SK-N-SH (cell line): ENCODE data around the gene CDH13.

Experiments
- ELF1 ChIP-seq: IDR thresholded peaks from 2 replicates; pipeline ENCODE4 v1.4.0; 2012
- EP300 ChIP-seq, 2 experiments: IDR thresholded peaks; 2 replicates each; pipeline versions ENCODE4 v1.4.0 to v1.6.1; 2012; ENCODE audit warnings: borderline replicate concordance in 1 of 2, low read depth in 1 of 2, low read length in 1 of 2
- FOXJ3 ChIP-seq: sonication (generic); formaldehyde crosslinking; IDR thresholded peaks from 2 replicates; pipeline ENCODE4 v1.5.1; 2020; ENCODE audit warnings: mild to moderate bottlenecking, missing genetic modification reagents
- FOXM1 ChIP-seq: IDR thresholded peaks from 2 replicates; pipeline ENCODE4 v1.4.0; 2012; ENCODE audit warnings: low read depth, mild to moderate bottlenecking
- NFIC ChIP-seq: IDR thresholded peaks from 2 replicates; pipeline ENCODE4 v1.4.0; 2012; ENCODE audit warnings: borderline replicate concordance
- RXRA ChIP-seq: IDR thresholded peaks from 2 replicates; pipeline ENCODE4 v1.4.0; 2012; ENCODE audit warnings: low read depth, mild to moderate bottlenecking, borderline replicate concordance
- TAF1 ChIP-seq: IDR thresholded peaks from 2 replicates; pipeline ENCODE4 v1.6.1; 2012; ENCODE audit warnings: low read depth, mild to moderate bottlenecking, low read length, moderate library complexity, borderline replicate concordance
- TEAD4 ChIP-seq: IDR thresholded peaks from 2 replicates; pipeline ENCODE4 v1.4.0; 2012; ENCODE audit warnings: mild to moderate bottlenecking, borderline replicate concordance; ENCODE audit not compliant: insufficient read depth
- TF ChIP-seq, protein P1 (sequence below): fragments of 200-600 bp; sonication (generic); IDR thresholded peaks from 2 replicates; pipeline ENCODE4 v1.6.1; 2017; ENCODE audit warnings: antibody characterized with exemption, mild to moderate bottlenecking, moderate library complexity
- TF ChIP-seq, protein P2 (sequence below): fragments of 150-350 bp; IDR thresholded peaks from 2 replicates; pipeline ENCODE4 v1.6.1; 2017; ENCODE audit warnings: antibody characterized with exemption, low read length, low read depth, borderline replicate concordance
- TF ChIP-seq, protein P3 (sequence below): IDR thresholded peaks from 2 replicates; pipeline ENCODE4 v1.6.1; 2012; ENCODE audit warnings: mild to moderate bottlenecking, low read depth, low read length, moderate library complexity
- TF ChIP-seq, protein P4 (sequence below): fragments of 150-350 bp; IDR thresholded peaks from 2 replicates; pipeline ENCODE4 v1.6.1; 2016; ENCODE audit warnings: mild to moderate bottlenecking, low read depth, low read length

DNA sequence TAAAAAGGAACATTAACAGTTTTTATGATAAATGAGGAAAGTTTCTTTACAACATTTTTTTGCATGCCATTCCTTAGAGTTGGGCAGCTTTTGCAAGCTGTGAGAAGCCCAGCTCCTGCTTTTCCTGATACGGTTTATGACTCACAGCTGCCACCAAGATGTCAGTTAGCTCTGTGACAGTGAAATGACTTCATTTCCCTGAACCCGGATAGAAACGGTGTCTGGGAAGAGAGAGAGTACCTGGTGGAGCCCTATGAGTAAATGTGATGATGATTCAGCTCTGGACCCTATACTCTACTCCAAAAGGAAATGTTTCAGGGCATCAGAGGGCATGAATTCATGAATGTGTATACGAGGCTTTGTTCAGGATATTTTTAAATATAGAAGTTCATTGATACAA, 814.7 kb downstream of the CDH13 start:
- TF ChIP-seq, protein P1, sequence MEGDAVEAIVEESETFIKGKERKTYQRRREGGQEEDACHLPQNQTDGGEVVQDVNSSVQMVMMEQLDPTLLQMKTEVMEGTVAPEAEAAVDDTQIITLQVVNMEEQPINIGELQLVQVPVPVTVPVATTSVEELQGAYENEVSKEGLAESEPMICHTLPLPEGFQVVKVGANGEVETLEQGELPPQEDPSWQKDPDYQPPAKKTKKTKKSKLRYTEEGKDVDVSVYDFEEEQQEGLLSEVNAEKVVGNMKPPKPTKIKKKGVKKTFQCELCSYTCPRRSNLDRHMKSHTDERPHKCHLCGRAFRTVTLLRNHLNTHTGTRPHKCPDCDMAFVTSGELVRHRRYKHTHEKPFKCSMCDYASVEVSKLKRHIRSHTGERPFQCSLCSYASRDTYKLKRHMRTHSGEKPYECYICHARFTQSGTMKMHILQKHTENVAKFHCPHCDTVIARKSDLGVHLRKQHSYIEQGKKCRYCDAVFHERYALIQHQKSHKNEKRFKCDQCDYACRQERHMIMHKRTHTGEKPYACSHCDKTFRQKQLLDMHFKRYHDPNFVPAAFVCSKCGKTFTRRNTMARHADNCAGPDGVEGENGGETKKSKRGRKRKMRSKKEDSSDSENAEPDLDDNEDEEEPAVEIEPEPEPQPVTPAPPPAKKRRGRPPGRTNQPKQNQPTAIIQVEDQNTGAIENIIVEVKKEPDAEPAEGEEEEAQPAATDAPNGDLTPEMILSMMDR = no peak
- TF ChIP-seq, protein P2, sequence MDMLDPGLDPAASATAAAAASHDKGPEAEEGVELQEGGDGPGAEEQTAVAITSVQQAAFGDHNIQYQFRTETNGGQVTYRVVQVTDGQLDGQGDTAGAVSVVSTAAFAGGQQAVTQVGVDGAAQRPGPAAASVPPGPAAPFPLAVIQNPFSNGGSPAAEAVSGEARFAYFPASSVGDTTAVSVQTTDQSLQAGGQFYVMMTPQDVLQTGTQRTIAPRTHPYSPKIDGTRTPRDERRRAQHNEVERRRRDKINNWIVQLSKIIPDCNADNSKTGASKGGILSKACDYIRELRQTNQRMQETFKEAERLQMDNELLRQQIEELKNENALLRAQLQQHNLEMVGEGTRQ = no peak
- TF ChIP-seq NFIC (no peak), FOXJ3 (CRISPR knock-in tag) (no peak), RXRA (no peak), TAF1 (no peak), EP300 (IDR thresholded peaks at IDR 0.05; ENCODE audit: borderline replicate concordance in 1 of 2, low read depth in 1 of 2, low read length in 1 of 2) (no peak), ELF1 (no peak), TEAD4 (no peak), FOXM1 (no peak)
- TF ChIP-seq, protein P3, sequence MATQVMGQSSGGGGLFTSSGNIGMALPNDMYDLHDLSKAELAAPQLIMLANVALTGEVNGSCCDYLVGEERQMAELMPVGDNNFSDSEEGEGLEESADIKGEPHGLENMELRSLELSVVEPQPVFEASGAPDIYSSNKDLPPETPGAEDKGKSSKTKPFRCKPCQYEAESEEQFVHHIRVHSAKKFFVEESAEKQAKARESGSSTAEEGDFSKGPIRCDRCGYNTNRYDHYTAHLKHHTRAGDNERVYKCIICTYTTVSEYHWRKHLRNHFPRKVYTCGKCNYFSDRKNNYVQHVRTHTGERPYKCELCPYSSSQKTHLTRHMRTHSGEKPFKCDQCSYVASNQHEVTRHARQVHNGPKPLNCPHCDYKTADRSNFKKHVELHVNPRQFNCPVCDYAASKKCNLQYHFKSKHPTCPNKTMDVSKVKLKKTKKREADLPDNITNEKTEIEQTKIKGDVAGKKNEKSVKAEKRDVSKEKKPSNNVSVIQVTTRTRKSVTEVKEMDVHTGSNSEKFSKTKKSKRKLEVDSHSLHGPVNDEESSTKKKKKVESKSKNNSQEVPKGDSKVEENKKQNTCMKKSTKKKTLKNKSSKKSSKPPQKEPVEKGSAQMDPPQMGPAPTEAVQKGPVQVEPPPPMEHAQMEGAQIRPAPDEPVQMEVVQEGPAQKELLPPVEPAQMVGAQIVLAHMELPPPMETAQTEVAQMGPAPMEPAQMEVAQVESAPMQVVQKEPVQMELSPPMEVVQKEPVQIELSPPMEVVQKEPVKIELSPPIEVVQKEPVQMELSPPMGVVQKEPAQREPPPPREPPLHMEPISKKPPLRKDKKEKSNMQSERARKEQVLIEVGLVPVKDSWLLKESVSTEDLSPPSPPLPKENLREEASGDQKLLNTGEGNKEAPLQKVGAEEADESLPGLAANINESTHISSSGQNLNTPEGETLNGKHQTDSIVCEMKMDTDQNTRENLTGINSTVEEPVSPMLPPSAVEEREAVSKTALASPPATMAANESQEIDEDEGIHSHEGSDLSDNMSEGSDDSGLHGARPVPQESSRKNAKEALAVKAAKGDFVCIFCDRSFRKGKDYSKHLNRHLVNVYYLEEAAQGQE = no peak
- TF ChIP-seq, protein P4, sequence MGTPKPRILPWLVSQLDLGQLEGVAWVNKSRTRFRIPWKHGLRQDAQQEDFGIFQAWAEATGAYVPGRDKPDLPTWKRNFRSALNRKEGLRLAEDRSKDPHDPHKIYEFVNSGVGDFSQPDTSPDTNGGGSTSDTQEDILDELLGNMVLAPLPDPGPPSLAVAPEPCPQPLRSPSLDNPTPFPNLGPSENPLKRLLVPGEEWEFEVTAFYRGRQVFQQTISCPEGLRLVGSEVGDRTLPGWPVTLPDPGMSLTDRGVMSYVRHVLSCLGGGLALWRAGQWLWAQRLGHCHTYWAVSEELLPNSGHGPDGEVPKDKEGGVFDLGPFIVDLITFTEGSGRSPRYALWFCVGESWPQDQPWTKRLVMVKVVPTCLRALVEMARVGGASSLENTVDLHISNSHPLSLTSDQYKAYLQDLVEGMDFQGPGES = no peak
